Measurements from ENCODE around the gene ACSM3. TPM values are rescaled to one million over a fixed set of nuclear protein-coding genes. Genes with fewer than 3 reads are reported as not detected.

ACSM3 gene
- total and polyA plus RNA-seq, 9 of the 15 experiments (the other 6 are each of a cell fraction or from before 2014, with no cell fraction given): 112 to 420 (median 182) TPM

- TF ChIP-seq AFF4 (CRISPR knock-in tag; IDR thresholded peaks at IDR 0.05) (peak; percentile 41; the same call in 1 of the 2 replicates), CHD1 (IDR thresholded peaks at IDR 0.05; ENCODE audit: low read length) (peak; percentile 18), RERE (CRISPR knock-in tag; IDR thresholded peaks at IDR 0.05; ENCODE audit: borderline replicate concordance) (0 out of 2 replicates have a peak, but pooled peaks have one; percentile 23), RB1 (IDR thresholded peaks at IDR 0.05; ENCODE audit: low read depth) (no peak), ZNF3 (CRISPR knock-in tag; IDR thresholded peaks at IDR 0.05) (0 out of 2 replicates have a peak, but pooled peaks have one; percentile 16), SAP30 (IDR thresholded peaks at IDR 0.05; ENCODE audit: borderline replicate concordance, insufficient read depth, low read depth, low read length, poor library complexity, severe bottlenecking) (peak; percentile 24), NONO (IDR thresholded peaks at IDR 0.05; ENCODE audit: low read depth in 2 of 2, low read length in 1 of 2) (0 out of 4 replicates have a peak, but pooled peaks of 1 of the 2 experiments have one; percentile 21), MEF2A (IDR thresholded peaks at IDR 0.05; ENCODE audit: control insufficient read depth, low read depth, low read length) (no peak), POLR2H (tag; IDR thresholded peaks at IDR 0.05; ENCODE audit: low read depth) (peak; percentile 10; the same call in 1 of the 2 replicates)
These were observed 23.6 kb upstream of the ACSM3 start (continued) for GRCh38 chr16:20740007-20740883.

All from K562 (cell line).